Stomach (tissue), 9 donors: ENCODE measurements around the gene SHANK3. TPM values are rescaled to one million over a fixed set of nuclear protein-coding genes. Genes with fewer than 3 reads are reported as not detected.
A peak's percentile ranks its signal among the peaks of the same experiment; 100 is the strongest.

Experiments used
- DNase-seq, 2 donors: peaks; one replicate each; pipeline versions ENCODE4 v3.0.0 to v3.0.0-alpha.2; 2013 to 2019
- H3K27ac ChIP-seq, 5 donors: fragments of 200-600 bp in 4 of 5; sonication (generic) in 4 of 5; one replicate each; pipeline ENCODE4 v1.5.1; 2013 to 2019; ENCODE audit warnings: mild to moderate bottlenecking in 1 of 5, moderate library complexity in 1 of 5
- H3K27me3 ChIP-seq, 3 donors: fragments of 200-600 bp; sonication (generic); one replicate each; pipeline ENCODE4 v1.5.1; 2017 to 2019; ENCODE audit warnings: mixed run types in 1 of 3
- H3K36me3 ChIP-seq, 4 donors: fragments of 200-600 bp; sonication (generic); 1 replicate in 3 of 4; 2 replicates in 1 of 4; pipeline ENCODE4 v1.5.1; 2016 to 2019
- H3K4me1 ChIP-seq, 4 donors: fragments of 200-600 bp; sonication (generic); one replicate each; pipeline ENCODE4 v1.5.1; 2016 to 2019
- H3K4me3 ChIP-seq, 4 donors: fragments of 200-600 bp; sonication (generic) in 3 of 4; one replicate each; pipeline ENCODE4 v1.5.1; 2016 to 2019; ENCODE audit warnings: mild to moderate bottlenecking in 1 of 4
- H3K9me3 ChIP-seq, 4 donors: fragments of 200-600 bp; sonication (generic); one replicate each; pipeline ENCODE4 v1.5.1; 2016 to 2019
- CTCF ChIP-seq, 7 experiments: fragments of 450-650 bp in 4 of 7; fragments of 200-600 bp in 3 of 7; sonication (generic) in 3 of 7; IDR thresholded peaks; one replicate each; pipeline ENCODE4 v1.5.1; 2016 to 2019; ENCODE audit warnings: antibody characterized with exemption in 7 of 7, control low read depth in 2 of 7, mild to moderate bottlenecking in 1 of 7
- EP300 ChIP-seq: sonication (generic); formaldehyde crosslinking; IDR thresholded peaks from one replicate; pipeline ENCODE4 v1.6.1; 2017; ENCODE audit warnings: antibody characterized with exemption
- POLR2A ChIP-seq, 4 donors: fragments of 450-650 bp; IDR thresholded peaks; one replicate each; pipeline ENCODE4 v1.6.1; 2016; ENCODE audit warnings: antibody characterized with exemption in 4 of 4, control low read depth in 2 of 4, mild to moderate bottlenecking in 1 of 4, moderate library complexity in 1 of 4
- POLR2AphosphoS5 ChIP-seq, 3 donors: sonication (generic); formaldehyde crosslinking; IDR thresholded peaks; one replicate each; pipeline ENCODE4 v1.6.1; 2016; ENCODE audit warnings: antibody characterized with exemption in 3 of 3
- WGBS, 5 donors: extraction: QIAGEN DNeasy Blood & Tissue Kit in 3 of 5; methylation state at CpG; one replicate each; pipeline versions ENCODE4 v1.1.5 to v1.1.7; 2013 to 2018; 5-methylcytosine and 5-hydroxymethylcytosine counted together
- intact Hi-C: fragments of 100-400 bp; cut with DNase I; formaldehyde crosslinking; loops from one replicate; pipeline ENCODE4 v1.15.1; 2023; ENCODE audit warnings: low total_unique reads
- polyA plus RNA-seq, 3 donors: library from polyadenylated mRNA; stranded (reverse); fragments of 200-250 nt; gene quantifications; one replicate each; pipeline ENCODE4 v1.2.3, GENCODE V29; 2013
- total RNA-seq, 5 donors: library from RNA; depleted of rRNA; stranded (reverse); fragments of >200 nt; gene quantifications; one replicate each; pipeline versions ENCODE4 v1.1.0 to v1.2.3, GENCODE V29; 2014 to 2016
- donor health status: healthy with polysubstance abuse.
- donor health status: Bipolar disorder and iron deficiency.
- donor health status: healthy.

SHANK3 gene
- total and polyA plus RNA-seq, 8 donors: 2.5 to 31.2 (median 5.1) TPM

DNA sequence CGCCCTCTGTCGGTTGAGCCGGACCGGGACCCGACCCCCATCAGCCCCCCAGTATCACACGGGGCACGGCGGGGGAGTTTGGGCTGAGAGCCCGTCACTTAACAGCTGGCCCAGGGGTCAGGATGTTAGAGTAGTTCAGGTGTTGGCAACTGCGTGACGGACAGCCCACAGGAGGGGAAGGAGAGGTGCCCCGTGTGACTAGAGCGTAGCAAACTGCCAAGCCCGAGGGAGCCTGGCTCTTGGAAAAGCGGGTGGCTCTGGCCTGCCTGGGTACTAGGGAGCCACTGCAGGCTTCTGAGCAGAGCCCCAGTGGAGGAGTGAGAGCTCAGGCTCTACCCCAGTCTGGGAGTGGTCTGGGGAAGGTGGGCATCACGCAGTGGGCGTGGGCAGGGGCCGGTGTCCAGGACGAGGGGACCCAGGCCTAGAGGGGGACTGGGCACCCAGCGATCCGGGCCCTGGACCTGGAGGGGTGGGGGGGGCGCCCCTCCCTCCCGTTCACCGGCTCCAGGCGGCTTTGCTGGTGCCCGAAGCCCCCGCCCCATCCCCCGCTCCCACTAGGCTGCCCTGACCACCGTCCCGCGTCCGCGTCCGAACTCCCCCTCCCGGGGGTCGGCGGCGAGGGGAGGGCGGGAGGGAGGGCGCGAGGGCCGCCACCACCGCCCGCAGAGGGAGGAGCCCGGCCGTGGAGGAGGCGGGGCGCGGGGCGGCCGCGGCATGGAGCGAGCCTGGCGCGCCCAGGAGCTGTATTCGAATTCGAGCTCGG, 24.4 kb downstream of the SHANK3 start:
- H3K4me3 ChIP-seq: peak overlapping the region; percentile 49 to 58 (median 52)
- intact Hi-C loops: no loop called here
- no peaks in the 10 kb centered on the region for H3K36me3 ChIP-seq
- H3K9me3 ChIP-seq: peaks cover 0 to 2% (median 0%) of the 10 kb centered on the region in 4 donors
- DNase-seq: peak in 1 of 2 donors; percentile 73
- peaks cover 13 to 32% (median 25%) of the 10 kb centered on the region in 4 donors for H3K4me1 ChIP-seq
- H3K27me3 ChIP-seq: peaks cover 0 to 29% (median 0%) of the 10 kb centered on the region in 3 donors
- no peak overlapping the region for H3K27ac ChIP-seq
- 19 to 47% (median 25%) methylated on average over 11 to 54 of the region's 58 CpGs for WGBS, 5 donors
- TF ChIP-seq CTCF (IDR thresholded peaks at IDR 0.05): peak in 3 of 7 experiments; percentile 8 to 36 (median 25)
- no peak for TF ChIP-seq POLR2AphosphoS5 (IDR thresholded peaks at IDR 0.05)

GRCh38 chr22:50697667-50698506, 25.3 kb downstream of the SHANK3 start:
- H3K36me3 ChIP-seq: peaks cover 0 to 2% (median under 1%) of the 10 kb centered on the region in 4 donors
- peaks cover 0 to 29% (median 0%) of the 10 kb centered on the region in 3 donors for H3K27me3 ChIP-seq
- DNase-seq: no peak
- intact Hi-C loops: no loop called here
- peak overlapping the region; percentile 39 to 53 (median 50) for H3K4me3 ChIP-seq
- WGBS, 5 donors: 32 to 51% (median 38%) methylated on average over 17 to 54 of the region's 54 CpGs
- peaks cover 13 to 32% (median 25%) of the 10 kb centered on the region in 4 donors for H3K4me1 ChIP-seq
- H3K9me3 ChIP-seq: no peaks in the 10 kb centered on the region
- no peak overlapping the region for H3K27ac ChIP-seq
- TF ChIP-seq CTCF (IDR thresholded peaks at IDR 0.05): no peak
- no peak for TF ChIP-seq EP300
- no peak for TF ChIP-seq POLR2A (IDR thresholded peaks at IDR 0.05)
- no peak for TF ChIP-seq POLR2AphosphoS5 (IDR thresholded peaks at IDR 0.05)

- no peaks in the 10 kb centered on the region for H3K9me3 ChIP-seq
- DNase-seq: no peak
- 70 to 80% (median 77%) methylated on average over 12 of the region's 12 CpGs for WGBS, 5 donors
- H3K36me3 ChIP-seq: peaks cover 0 to 5% (median 4%) of the 10 kb centered on the region in 4 donors
- no peak for TF ChIP-seq POLR2A (IDR thresholded peaks at IDR 0.05)
- TF ChIP-seq CTCF (IDR thresholded peaks at IDR 0.05): no peak
- TF ChIP-seq EP300: no peak
- TF ChIP-seq POLR2AphosphoS5 (IDR thresholded peaks at IDR 0.05): no peak
- H3K4me1 ChIP-seq: peaks cover 13 to 32% (median 25%) of the 10 kb centered on the region in 4 donors
- H3K4me3 ChIP-seq: peak overlapping the region in 2 of 4 donors; percentile 39 to 53
- intact Hi-C loops: no loop called here
- H3K27ac ChIP-seq: no peak overlapping the region
- H3K27me3 ChIP-seq: peaks cover 0 to 29% (median 0%) of the 10 kb centered on the region in 3 donors
Measured at GRCh38 chr22:50698546-50698945, 25.9 kb downstream of the SHANK3 start.

DNA sequence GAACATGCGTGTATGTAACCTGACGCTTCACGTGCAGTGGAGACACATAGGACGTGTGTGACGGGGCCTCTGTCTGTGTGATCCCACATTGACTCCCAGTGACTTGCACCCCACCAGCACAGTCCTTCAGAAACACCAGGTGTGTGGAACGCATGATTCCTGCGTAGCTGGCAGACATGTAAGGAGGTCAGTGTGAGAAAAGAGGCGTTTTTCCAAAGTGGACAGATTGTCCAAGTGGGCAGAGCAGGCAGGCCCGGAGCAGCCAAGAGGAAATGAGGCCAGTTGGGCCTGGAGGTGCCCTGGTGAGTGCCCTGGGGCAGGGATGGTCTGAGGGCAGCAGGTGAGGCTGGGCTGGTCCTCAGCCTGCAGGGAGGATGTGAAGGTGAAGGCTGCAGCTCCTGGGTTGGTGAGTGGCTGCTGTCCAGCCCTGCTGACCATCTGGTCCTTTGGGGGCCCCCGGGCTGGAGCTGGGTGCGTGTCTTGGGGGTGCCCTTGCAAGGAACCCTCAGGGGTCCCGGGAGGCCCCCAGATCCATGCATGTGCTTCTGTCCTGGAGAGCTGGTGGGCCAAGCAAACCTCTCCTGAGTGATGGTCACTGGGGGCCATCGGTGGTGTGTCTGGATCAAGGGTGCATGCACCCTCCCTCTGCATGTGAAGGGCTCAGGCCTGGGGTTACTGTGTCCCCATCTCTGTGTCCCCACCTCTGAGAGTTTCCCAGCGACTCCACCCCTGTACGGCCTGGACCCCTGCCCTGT, 26.6 kb downstream of the SHANK3 start:
- no peak for TF ChIP-seq POLR2AphosphoS5 (IDR thresholded peaks at IDR 0.05)
- no peak for TF ChIP-seq CTCF (IDR thresholded peaks at IDR 0.05)
- TF ChIP-seq POLR2A (IDR thresholded peaks at IDR 0.05): no peak
- no peak for TF ChIP-seq EP300
- Histone ChIP-seq H3K4me1 (peaks cover 13 to 32% (median 25%) of the 10 kb centered on the region in 4 donors), H3K27ac (no peak overlapping the region), H3K4me3 (no peak overlapping the region), H3K36me3 (peaks cover 0 to 7% (median 5%) of the 10 kb centered on the region in 4 donors), H3K9me3 (no peaks in the 10 kb centered on the region), H3K27me3 (peaks cover 0 to 29% (median 0%) of the 10 kb centered on the region in 3 donors)
- DNase-seq: no peak
- intact Hi-C loops: no loop called here
- 83 to 90% (median 86%) methylated on average over 14 to 15 of the region's 15 CpGs for WGBS, 5 donors
